WI38 (cell line): ENCODE data around the gene LDLRAD2.

Experiments used
- H3K4me3 ChIP-seq: 2 replicates; pipeline ENCODE4 v1.5.1; 2011; ENCODE audit warnings: low read depth, mild to moderate bottlenecking, control low read depth, low read length
- CTCF ChIP-seq: IDR thresholded peaks from 2 replicates; pipeline ENCODE4 v1.5.1; 2012; ENCODE audit warnings: low read depth, mild to moderate bottlenecking, control low read depth, low read length

Gene LDLRAD2

GRCh38 chr1:21794656-21795055 is 17.4 kb upstream of the LDLRAD2 start:
- H3K4me3 ChIP-seq, result no peak overlapping the region

GRCh38 chr1:21795075-21795474 is 17.0 kb upstream of the LDLRAD2 start:
- H3K4me3 ChIP-seq, result no peak overlapping the region

More at GRCh38 chr1:21794656-21795055, 17.4 kb upstream of the LDLRAD2 start:
- TF ChIP-seq CTCF, result no peak

GRCh38 chr1:21799730-21800129 is 12.3 kb upstream of the LDLRAD2 start:
- H3K4me3 ChIP-seq, result no peak overlapping the region
- TF ChIP-seq CTCF, result no peak

More at GRCh38 chr1:21795075-21795474, 17.0 kb upstream of the LDLRAD2 start:
- no peak for TF ChIP-seq CTCF

GRCh38 chr1:21801100-21801499 is 11.0 kb upstream of the LDLRAD2 start:
- no peak for TF ChIP-seq CTCF

GRCh38 chr1:21804536-21804935 is 7.5 kb upstream of the LDLRAD2 start:
- no peak overlapping the region for H3K4me3 ChIP-seq
- no peak for TF ChIP-seq CTCF

More at GRCh38 chr1:21801100-21801499, 11.0 kb upstream of the LDLRAD2 start:
- H3K4me3 ChIP-seq, result no peak overlapping the region

GRCh38 chr1:21813542-21813941 is 1.5 kb downstream of the LDLRAD2 start:
- H3K4me3 ChIP-seq, result no peak overlapping the region
- TF ChIP-seq CTCF, result no peak

- peak; percentile 20; the same call in 1 of the 2 replicates for TF ChIP-seq CTCF
- no peak overlapping the region for H3K4me3 ChIP-seq
These were observed 2.3 kb downstream of the LDLRAD2 start for GRCh38 chr1:21814241-21814918.
